Measurements from ENCODE around the gene CCDC185.

Gene CCDC185

DNA sequence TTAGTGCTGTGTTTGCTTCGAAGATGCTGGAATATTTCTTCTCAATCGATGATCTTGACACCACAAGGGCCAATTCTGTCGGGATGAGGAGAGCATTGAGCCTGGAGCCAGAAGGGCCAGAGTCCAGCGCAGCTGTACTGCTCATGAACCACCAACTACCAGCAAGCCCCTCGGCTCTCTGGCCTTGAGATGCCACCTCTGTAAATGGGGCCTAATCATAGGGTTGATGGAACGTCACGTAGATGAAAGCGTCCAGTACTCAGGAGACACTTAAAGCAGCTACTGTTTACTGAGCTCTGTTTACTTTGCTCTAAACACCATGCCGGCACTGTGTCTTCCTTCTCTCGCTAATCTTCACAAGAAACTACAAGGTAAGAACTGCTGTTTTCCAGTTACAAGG, 26.3 kb downstream of the CCDC185 start:
- TF ChIP-seq POLR2AphosphoS5 (IDR thresholded peaks at IDR 0.05; ENCODE audit: low read depth, low read length), result no peak
- no peak for TF ChIP-seq TAF1 (IDR thresholded peaks at IDR 0.05; ENCODE audit: borderline replicate concordance, low read depth, low read length)
- no peak for TF ChIP-seq POLR2A (IDR thresholded peaks at IDR 0.05; ENCODE audit: low read depth, low read length)

DNA sequence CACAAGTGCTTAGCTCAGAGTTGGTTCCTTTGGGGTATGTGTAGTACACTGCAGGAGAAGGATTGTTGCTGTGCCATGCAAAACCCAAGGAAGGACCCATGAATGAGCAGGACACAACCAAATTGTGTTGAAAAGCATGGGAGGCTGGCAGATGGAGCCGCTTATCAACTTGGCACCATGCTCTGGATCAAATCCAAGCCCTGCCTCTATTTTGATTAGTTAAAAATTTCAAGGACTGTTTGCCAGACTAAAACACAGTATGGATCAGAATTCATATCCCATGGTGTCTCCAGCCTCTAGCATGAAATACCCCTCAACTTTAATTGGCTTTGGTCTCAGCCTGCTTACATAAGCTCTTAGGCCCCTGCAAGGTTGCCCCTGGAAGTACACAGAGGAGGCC, 27.8 kb downstream of the CCDC185 start:
- no peak for FAIRE-seq
- no peak for DNase-seq (ENCODE audit: insufficient read length)
- TF ChIP-seq TAF1 (IDR thresholded peaks at IDR 0.05; ENCODE audit: borderline replicate concordance, low read depth, low read length) (no peak), POLR2AphosphoS5 (IDR thresholded peaks at IDR 0.05; ENCODE audit: low read depth, low read length) (no peak), POLR2A (IDR thresholded peaks at IDR 0.05; ENCODE audit: low read depth, low read length) (no peak)

More for the DNA sequence above, 26.3 kb downstream of the CCDC185 start:
- no peak for FAIRE-seq
- DNase-seq (ENCODE audit: insufficient read length), result no peak

DNA sequence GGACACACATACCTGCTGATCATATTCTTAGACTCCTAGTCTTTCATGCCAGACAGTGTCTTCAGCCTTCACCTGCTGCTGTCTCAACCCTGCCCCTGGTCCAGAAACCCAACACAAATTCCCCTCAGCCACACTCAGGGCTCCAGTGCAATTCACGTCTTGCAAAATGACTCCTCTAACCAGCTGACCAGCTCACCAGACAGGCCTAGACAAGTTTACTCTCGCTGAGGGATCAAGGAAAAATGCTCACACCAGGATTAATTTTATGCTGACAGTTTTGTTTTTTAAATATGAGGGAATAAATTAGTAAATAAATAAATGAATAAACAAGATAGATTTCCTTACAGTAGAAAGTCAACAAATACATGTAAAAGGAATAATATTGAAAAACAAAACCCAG, 28.5 kb downstream of the CCDC185 start:
- TF ChIP-seq POLR2AphosphoS5 (IDR thresholded peaks at IDR 0.05; ENCODE audit: low read depth, low read length) (no peak), POLR2A (IDR thresholded peaks at IDR 0.05; ENCODE audit: low read depth, low read length) (no peak), TAF1 (IDR thresholded peaks at IDR 0.05; ENCODE audit: borderline replicate concordance, low read depth, low read length) (no peak)
- FAIRE-seq, result no peak
- DNase-seq (ENCODE audit: insufficient read length), result no peak

DNA sequence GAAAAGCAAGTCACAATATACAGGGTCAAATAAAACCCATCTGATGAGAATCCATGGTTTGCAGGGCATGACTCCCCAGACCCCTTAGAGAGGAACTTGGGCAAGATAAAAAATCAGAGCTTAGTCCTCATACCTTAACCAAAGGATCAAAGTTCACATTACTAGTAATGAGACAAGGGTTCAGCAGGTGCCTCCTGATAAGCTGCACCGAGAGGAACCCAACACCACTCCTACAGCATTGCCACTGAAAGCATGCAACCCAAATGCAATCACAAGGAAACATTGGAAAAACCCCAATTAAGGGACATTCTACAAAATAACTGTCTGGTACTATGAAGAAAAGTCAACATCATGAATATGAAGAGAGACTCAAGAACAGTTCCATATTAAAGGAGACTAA, 29.7 kb downstream of the CCDC185 start:
- DNase-seq (ENCODE audit: insufficient read length) (no peak), FAIRE-seq (no peak)
- no peak for TF ChIP-seq POLR2AphosphoS5 (IDR thresholded peaks at IDR 0.05; ENCODE audit: low read depth, low read length)
- no peak for TF ChIP-seq TAF1 (IDR thresholded peaks at IDR 0.05; ENCODE audit: borderline replicate concordance, low read depth, low read length)
- no peak for TF ChIP-seq POLR2A (IDR thresholded peaks at IDR 0.05; ENCODE audit: low read depth, low read length)

DNA sequence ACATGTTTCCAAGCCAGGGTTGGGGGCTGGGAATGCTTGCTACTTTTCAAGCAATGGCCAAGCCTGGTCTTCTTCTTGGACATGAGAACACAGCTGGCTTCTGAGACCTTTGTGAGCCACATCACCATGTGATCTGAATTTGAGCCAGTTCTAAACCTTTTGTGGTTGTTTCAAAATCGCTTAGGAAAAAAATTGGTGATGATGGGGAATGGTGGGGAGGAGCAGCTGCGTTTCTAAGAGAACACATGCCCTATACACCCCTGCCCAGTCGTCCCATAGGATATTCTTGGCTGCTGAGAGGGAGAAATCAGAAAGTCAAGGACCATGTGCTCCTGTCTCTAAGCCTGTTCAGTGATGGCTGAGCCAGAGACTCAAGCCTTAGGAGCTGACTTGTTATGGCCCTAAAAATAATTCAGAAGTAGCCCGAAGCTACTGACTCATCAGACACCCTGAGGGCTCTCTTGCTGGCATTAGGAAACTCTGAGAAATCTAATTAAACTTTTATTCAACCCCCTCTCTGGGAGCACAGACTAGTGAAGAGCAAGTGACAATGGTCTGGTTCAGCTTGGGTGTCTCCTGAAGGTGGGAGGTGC, 30.5 kb downstream of the CCDC185 start:
- FAIRE-seq, result no peak
- no peak for DNase-seq (ENCODE audit: insufficient read length)
- TF ChIP-seq POLR2A (IDR thresholded peaks at IDR 0.05; ENCODE audit: low read depth, low read length) (no peak), POLR2AphosphoS5 (IDR thresholded peaks at IDR 0.05; ENCODE audit: low read depth, low read length) (no peak), TAF1 (IDR thresholded peaks at IDR 0.05; ENCODE audit: borderline replicate concordance, low read depth, low read length) (no peak)

DNA sequence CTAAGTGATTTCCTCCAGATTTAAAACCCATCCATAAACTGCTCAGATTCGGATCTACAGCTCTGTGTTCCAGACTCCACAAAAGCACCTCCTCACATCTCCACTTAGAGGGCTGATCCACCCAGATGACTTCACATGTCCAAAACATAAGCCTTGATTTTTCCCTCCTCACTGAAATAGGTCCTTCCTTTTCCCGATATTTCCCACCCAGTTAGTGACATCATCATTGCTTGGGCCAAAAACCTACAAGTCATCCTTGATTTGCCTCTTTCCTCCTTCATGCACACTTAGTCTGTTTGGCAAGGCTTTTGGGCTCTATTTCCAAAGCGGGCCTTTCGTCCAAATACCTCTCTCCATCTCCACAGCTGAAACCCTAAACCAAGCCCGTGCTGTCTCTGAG, 32.3 kb downstream of the CCDC185 start:
- no peak for TF ChIP-seq POLR2AphosphoS5 (IDR thresholded peaks at IDR 0.05; ENCODE audit: low read depth, low read length)
- TF ChIP-seq TAF1 (IDR thresholded peaks at IDR 0.05; ENCODE audit: borderline replicate concordance, low read depth, low read length), result no peak
- no peak for TF ChIP-seq POLR2A (IDR thresholded peaks at IDR 0.05; ENCODE audit: low read depth, low read length)
- DNase-seq (ENCODE audit: insufficient read length), result no peak
- FAIRE-seq, result no peak

DNA sequence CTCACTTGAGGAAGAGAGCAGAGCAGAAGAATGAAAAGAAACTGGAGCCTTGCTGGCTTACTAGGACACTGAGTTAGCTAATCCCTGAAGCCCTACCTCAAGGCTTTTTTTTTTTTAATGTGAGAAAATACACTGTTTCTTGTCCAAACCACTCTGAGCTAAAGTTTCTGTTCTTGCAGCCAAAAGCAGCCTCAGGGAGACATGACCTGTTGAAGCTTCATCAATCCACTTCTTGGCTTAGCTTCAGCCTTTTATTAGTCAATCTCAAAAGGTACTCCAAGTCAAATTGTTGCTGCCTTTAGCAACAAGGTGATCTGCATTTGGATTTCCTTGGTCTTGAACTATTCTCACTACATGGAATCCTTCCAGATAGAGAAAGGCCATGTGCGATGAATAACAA, 33.7 kb downstream of the CCDC185 start:
- FAIRE-seq, result no peak
- DNase-seq (ENCODE audit: insufficient read length), result no peak
- TF ChIP-seq POLR2AphosphoS5 (IDR thresholded peaks at IDR 0.05; ENCODE audit: low read depth, low read length) (no peak), POLR2A (IDR thresholded peaks at IDR 0.05; ENCODE audit: low read depth, low read length) (no peak), TAF1 (IDR thresholded peaks at IDR 0.05; ENCODE audit: borderline replicate concordance, low read depth, low read length) (no peak)

DNA sequence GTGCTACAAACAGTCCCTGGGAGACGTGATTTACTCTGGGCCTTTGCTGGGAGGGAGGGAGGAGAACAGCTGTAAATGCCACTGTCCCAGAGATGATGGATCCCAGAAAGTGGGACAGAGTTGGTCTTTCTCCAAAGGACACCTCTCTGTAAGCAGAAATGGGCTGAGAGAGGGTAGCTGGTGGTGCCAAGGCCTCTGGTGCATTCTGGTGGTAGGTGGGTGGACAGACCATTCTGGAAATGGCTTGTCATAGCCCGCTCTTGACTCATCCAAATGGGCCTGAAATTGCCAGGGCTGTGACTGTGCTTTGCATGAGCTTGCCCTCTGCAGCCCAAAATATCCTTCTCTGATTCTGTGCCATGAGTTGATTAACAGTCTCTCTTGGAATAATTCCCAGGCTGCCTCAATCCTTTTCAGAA, 36.1 kb downstream of the CCDC185 start:
- TF ChIP-seq TAF1 (IDR thresholded peaks at IDR 0.05; ENCODE audit: borderline replicate concordance, low read depth, low read length), result no peak
- no peak for TF ChIP-seq POLR2AphosphoS5 (IDR thresholded peaks at IDR 0.05; ENCODE audit: low read depth, low read length)
- no peak for TF ChIP-seq POLR2A (IDR thresholded peaks at IDR 0.05; ENCODE audit: low read depth, low read length)
- DNase-seq (ENCODE audit: insufficient read length), result no peak
- FAIRE-seq, result no peak

DNA sequence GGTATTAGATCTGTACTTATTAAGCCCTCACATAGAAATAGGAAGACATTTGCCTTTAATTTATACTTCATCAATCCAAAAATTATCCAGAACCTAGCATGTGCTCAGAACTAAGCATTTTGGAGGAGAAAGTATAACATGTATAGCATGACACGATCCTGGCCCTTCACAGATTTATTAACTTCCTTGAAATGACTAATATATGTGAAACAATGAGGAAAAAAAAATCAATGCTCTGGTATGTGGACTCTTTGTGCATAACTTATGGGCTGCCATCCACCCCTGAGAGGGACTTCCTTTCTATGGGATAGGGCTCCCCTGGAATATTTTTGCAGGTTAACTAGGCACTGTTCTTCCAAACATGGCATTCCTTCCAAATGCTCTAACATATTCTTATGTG, 36.6 kb downstream of the CCDC185 start:
- DNase-seq (ENCODE audit: insufficient read length) (no peak), FAIRE-seq (no peak)
- TF ChIP-seq POLR2A (IDR thresholded peaks at IDR 0.05; ENCODE audit: low read depth, low read length), result no peak
- no peak for TF ChIP-seq TAF1 (IDR thresholded peaks at IDR 0.05; ENCODE audit: borderline replicate concordance, low read depth, low read length)
- TF ChIP-seq POLR2AphosphoS5 (IDR thresholded peaks at IDR 0.05; ENCODE audit: low read depth, low read length), result no peak

DNA sequence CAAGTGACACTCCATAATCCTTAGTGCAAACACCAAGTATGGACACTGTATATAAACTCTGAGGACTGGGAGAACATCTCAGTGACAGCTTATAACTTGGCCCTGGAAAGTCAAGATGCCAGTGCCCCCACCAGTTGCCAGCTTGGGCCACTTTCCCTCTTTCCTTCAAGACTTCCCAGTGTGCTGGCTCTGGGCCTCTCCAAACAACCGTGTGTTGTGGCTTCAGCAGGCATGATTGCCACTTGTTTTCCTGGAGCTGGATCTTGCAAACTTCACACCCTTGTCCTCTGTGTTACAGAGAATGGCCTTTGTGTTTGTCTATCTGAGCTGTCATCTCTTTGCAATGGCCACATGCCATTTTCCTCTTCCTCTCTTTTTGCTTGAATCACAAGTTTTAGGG, 37.0 kb downstream of the CCDC185 start:
- TF ChIP-seq TAF1 (IDR thresholded peaks at IDR 0.05; ENCODE audit: borderline replicate concordance, low read depth, low read length) (no peak), POLR2A (IDR thresholded peaks at IDR 0.05; ENCODE audit: low read depth, low read length) (no peak)
- FAIRE-seq (no peak), DNase-seq (ENCODE audit: insufficient read length) (no peak)

DNA sequence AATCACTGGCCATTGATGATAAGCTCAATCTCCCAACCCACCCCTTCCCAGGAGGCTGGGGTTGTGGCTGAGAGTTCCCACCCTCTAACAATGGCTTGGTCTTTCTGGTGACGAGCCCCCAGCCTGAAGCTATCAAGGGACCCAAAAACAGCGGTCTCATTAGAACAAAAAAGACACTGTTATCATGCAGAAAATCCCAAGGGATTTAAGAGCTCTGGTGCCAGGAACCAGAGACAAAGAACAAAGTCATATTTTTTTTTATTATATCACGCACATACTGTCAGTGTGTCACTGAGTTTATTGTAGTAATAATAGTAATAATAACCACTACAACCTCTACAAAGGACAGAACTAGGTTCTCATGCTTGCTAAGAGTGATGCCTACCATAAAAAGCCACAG, 43.9 kb downstream of the CCDC185 start:
- DNase-seq (ENCODE audit: insufficient read length) (no peak), FAIRE-seq (no peak)
- TF ChIP-seq POLR2A (IDR thresholded peaks at IDR 0.05; ENCODE audit: low read depth, low read length) (no peak), TAF1 (IDR thresholded peaks at IDR 0.05; ENCODE audit: borderline replicate concordance, low read depth, low read length) (no peak), POLR2AphosphoS5 (IDR thresholded peaks at IDR 0.05; ENCODE audit: low read depth, low read length) (no peak)

DNA sequence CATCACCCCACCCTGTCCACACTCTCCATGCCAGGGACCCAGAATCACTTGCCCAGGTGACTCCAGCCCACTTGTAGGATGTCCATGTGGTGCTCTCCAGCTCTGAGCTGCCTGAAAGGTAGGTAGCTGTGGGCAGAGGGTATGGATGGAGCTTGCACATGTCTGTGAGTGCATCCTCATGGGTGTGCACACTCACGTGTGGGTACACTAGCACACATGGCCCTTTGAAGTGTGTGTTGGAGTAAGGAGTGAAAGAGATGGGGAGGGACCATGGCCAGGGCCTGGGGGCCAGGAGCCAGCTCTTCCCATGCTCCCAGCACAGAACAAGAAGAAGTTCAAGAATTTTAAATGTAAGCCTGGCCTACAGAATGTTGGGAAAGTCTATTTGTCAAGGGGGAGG, 50.2 kb downstream of the CCDC185 start:
- FAIRE-seq (no peak), DNase-seq (ENCODE audit: insufficient read length) (no peak)
- TF ChIP-seq POLR2A (IDR thresholded peaks at IDR 0.05; ENCODE audit: low read depth, low read length), result no peak
- TF ChIP-seq TAF1 (IDR thresholded peaks at IDR 0.05; ENCODE audit: borderline replicate concordance, low read depth, low read length), result no peak
- TF ChIP-seq POLR2AphosphoS5 (IDR thresholded peaks at IDR 0.05; ENCODE audit: low read depth, low read length), result no peak

DNA sequence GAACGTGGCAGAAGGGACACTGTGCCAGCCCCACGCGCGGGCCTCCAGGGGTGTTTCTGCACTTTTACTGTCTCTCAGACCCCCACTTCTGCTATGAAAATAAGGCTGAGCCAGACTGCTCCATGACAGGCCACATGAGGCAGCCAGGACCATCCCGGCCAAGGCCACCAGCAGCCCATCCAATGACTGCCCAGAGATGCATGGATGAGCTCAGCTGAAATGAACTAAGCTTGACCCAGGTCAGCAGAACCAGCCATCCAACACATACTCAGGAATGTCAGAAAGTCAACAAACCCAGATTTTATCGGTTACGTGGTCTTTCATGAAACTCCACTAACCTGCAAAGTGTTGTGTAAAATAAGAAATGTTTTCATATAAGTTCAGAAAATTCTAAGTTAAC, 51.2 kb downstream of the CCDC185 start:
- DNase-seq (ENCODE audit: insufficient read length), result no peak
- FAIRE-seq, result no peak
- TF ChIP-seq TAF1 (IDR thresholded peaks at IDR 0.05; ENCODE audit: borderline replicate concordance, low read depth, low read length) (no peak), POLR2A (IDR thresholded peaks at IDR 0.05; ENCODE audit: low read depth, low read length) (no peak), POLR2AphosphoS5 (IDR thresholded peaks at IDR 0.05; ENCODE audit: low read depth, low read length) (no peak)
